H1 (cell line): Measurements from ENCODE around the gene PRDX5. TPM values are rescaled to one million over a fixed set of nuclear protein-coding genes. Genes with fewer than 3 reads are reported as not detected.

Experiments used
- CTCF ChIA-PET: fragments of 300-600 bp; sonication (Branson Sonifier 250); formaldehyde crosslinking; loops from one replicate; lab custom pipeline; 2021; ENCODE audit not compliant: partially characterized antibody; lab: Charles Lee
- POLR2A ChIA-PET: fragments of 300-600 bp; sonication (Branson Sonifier 250); formaldehyde crosslinking; loops from one replicate; lab custom pipeline; 2021; ENCODE audit warnings: inconsistent platforms; ENCODE audit not compliant: partially characterized antibody; lab: Charles Lee
- DNase-seq, 2 experiments: peaks; one replicate each; pipeline versions ENCODE4 v3.0.0 to v3.0.0-alpha.2; 2010 to 2022; ENCODE audit warnings: low spot score in 2 of 2, low read depth in 1 of 2, mixed read lengths in 1 of 2
- FAIRE-seq: peaks from 2 replicates; lab custom pipeline; 2011; peaks lifted over from hg19 to GRCh38; lab: Jason Lieb, UNC
- H2AFZ ChIP-seq: 2 replicates; pipeline ENCODE4 v1.8.1; 2012; ENCODE audit warnings: low read length, inconsistent platforms
- H2AK5ac ChIP-seq: 2 replicates; pipeline ENCODE4 v1.6.1; 2013; ENCODE audit warnings: low read depth, low read length
- H2BK120ac ChIP-seq: replicated peaks from 2 replicates; pipeline ENCODE3; 2013; ENCODE audit warnings: low read depth, low read length, inconsistent platforms
- H2BK12ac ChIP-seq: 2 replicates; pipeline ENCODE4 v1.6.1; 2013; ENCODE audit warnings: low read depth, low read length
- H2BK15ac ChIP-seq: 2 replicates; pipeline ENCODE4 v1.6.1; 2013; ENCODE audit warnings: low read length
- H2BK20ac ChIP-seq: 2 replicates; pipeline ENCODE4 v1.6.1; 2013; ENCODE audit warnings: low read length
- H2BK5ac ChIP-seq: 2 replicates; pipeline ENCODE4 v1.6.1; 2013; ENCODE audit warnings: low read depth, low read length
- H3K14ac ChIP-seq: 2 replicates; pipeline ENCODE4 v1.6.1; 2013; ENCODE audit warnings: inconsistent platforms; ENCODE audit not compliant: insufficient read length
- H3K18ac ChIP-seq: 2 replicates; pipeline ENCODE4 v1.6.1; 2013; ENCODE audit warnings: low read length; ENCODE audit errors: extremely low read depth
- H3K23ac ChIP-seq: 2 replicates; pipeline ENCODE4 v1.6.1; 2013; ENCODE audit warnings: inconsistent platforms; ENCODE audit not compliant: insufficient read length
- H3K23me2 ChIP-seq: 2 replicates; pipeline ENCODE4 v1.6.1; 2013; ENCODE audit warnings: low read depth, low read length
- H3K27ac ChIP-seq: 2 replicates; pipeline ENCODE4 v1.6.1; 2011; ENCODE audit warnings: low read depth, low read length, inconsistent platforms
- H3K27me3 ChIP-seq, 4 experiments: replicated peaks in 1 of 4; 1 replicate in 1 of 4; 2 replicates in 3 of 4; pipeline versions ENCODE4 v1.6.1 to v1.8.1; 2011 to 2013; ENCODE audit warnings: low read length in 3 of 4, mild to moderate bottlenecking in 3 of 4, inconsistent platforms in 2 of 4, mixed read lengths in 2 of 4, moderate library complexity in 1 of 4; ENCODE audit not compliant: control insufficient read depth in 3 of 4, insufficient read depth in 3 of 4; ENCODE audit errors: extremely low read depth in 1 of 4
- H3K36me3 ChIP-seq, 4 experiments: 2 replicates each; pipeline versions ENCODE4 v1.6.1 to v1.8.1; 2011 to 2013; ENCODE audit warnings: mild to moderate bottlenecking in 4 of 4, low read length in 3 of 4, moderate library complexity in 2 of 4, control low read depth in 1 of 4, inconsistent platforms in 1 of 4; ENCODE audit not compliant: insufficient read depth in 4 of 4, control insufficient read depth in 2 of 4
- H3K4ac ChIP-seq: replicated peaks from 2 replicates; pipeline ENCODE3; 2013; ENCODE audit warnings: low read length, low read depth, mixed read lengths, inconsistent platforms; ENCODE audit not compliant: insufficient read length
- H3K4me1 ChIP-seq, 4 experiments: replicated peaks in 1 of 4; 1 replicate in 1 of 4; 2 replicates in 3 of 4; pipeline versions ENCODE4 v1.6.1 to v1.8.1; 2011 to 2013; ENCODE audit warnings: low read length in 3 of 4, inconsistent platforms in 2 of 4, mixed read lengths in 1 of 4; ENCODE audit not compliant: insufficient read depth in 4 of 4, control insufficient read depth in 3 of 4
- H3K4me2 ChIP-seq, 2 experiments: 2 replicates each; pipeline versions ENCODE4 v1.6.1 to v1.8.1; 2011 to 2013; ENCODE audit warnings: low read depth in 2 of 2, low read length in 2 of 2, control low read depth in 1 of 2, inconsistent platforms in 1 of 2, mild to moderate bottlenecking in 1 of 2; ENCODE audit not compliant: insufficient read depth in 1 of 2
- H3K4me3 ChIP-seq, 4 experiments: fragments of 200-600, 300-600 bp in 1 of 4; sonication (generic), shearing (Covaris generic), sonication (Bioruptor Twin) in 1 of 4; 2 replicates each; pipeline versions ENCODE4 v1.5.1 to v1.8.1; 2011 to 2016; ENCODE audit warnings: low read length in 4 of 4, low read depth in 3 of 4, control low read depth in 2 of 4, inconsistent platforms in 2 of 4, mild to moderate bottlenecking in 2 of 4, mixed read lengths in 1 of 4, moderate library complexity in 1 of 4; ENCODE audit not compliant: insufficient read depth in 2 of 4; ENCODE audit errors: extremely low read depth in 1 of 4
- H3K56ac ChIP-seq: replicated peaks from 2 replicates; pipeline ENCODE3; 2013; ENCODE audit warnings: low read depth, mild to moderate bottlenecking, mixed read lengths, low read length, inconsistent platforms; ENCODE audit not compliant: insufficient read length
- H3K79me1 ChIP-seq: 2 replicates; pipeline ENCODE4 v1.6.1; 2013; ENCODE audit warnings: low read depth, low read length, control low read depth
- H3K79me2 ChIP-seq, 2 experiments: 2 replicates each; pipeline versions ENCODE4 v1.6.1 to v1.8.1; 2012 to 2013; ENCODE audit warnings: low read length in 2 of 2, mild to moderate bottlenecking in 2 of 2, inconsistent platforms in 1 of 2; ENCODE audit not compliant: insufficient read depth in 2 of 2, control insufficient read depth in 1 of 2
- H3K9ac ChIP-seq, 4 experiments: replicated peaks in 1 of 4; 1 replicate in 1 of 4; 2 replicates in 3 of 4; pipeline versions ENCODE4 v1.6.1 to v1.8.1; 2011 to 2013; ENCODE audit warnings: low read depth in 3 of 4, low read length in 3 of 4, control low read depth in 2 of 4, mild to moderate bottlenecking in 2 of 4, moderate library complexity in 2 of 4, inconsistent platforms in 1 of 4; ENCODE audit errors: extremely low read depth in 1 of 4
- H3K9me3 ChIP-seq, 2 experiments: 2 replicates each; pipeline versions ENCODE4 v1.6.1 to v1.8.1; 2012 to 2013; ENCODE audit warnings: mild to moderate bottlenecking in 2 of 2, moderate library complexity in 2 of 2, control low read depth in 1 of 2, inconsistent platforms in 1 of 2, low read depth in 1 of 2, low read length in 1 of 2, mixed read lengths in 1 of 2; ENCODE audit not compliant: insufficient read depth in 2 of 2
- H4K20me1 ChIP-seq, 2 experiments: replicated peaks in 1 of 2; 2 replicates each; pipeline versions ENCODE3 to v1.8.1; 2011 to 2013; ENCODE audit warnings: inconsistent platforms in 2 of 2, low read length in 2 of 2, mild to moderate bottlenecking in 1 of 2; ENCODE audit not compliant: insufficient read depth in 2 of 2, control insufficient read depth in 1 of 2
- H4K5ac ChIP-seq: 2 replicates; pipeline ENCODE4 v1.6.1; 2013; ENCODE audit warnings: low read length, low read depth, mixed read lengths, inconsistent platforms; ENCODE audit not compliant: insufficient read length
- H4K8ac ChIP-seq: 2 replicates; pipeline ENCODE4 v1.8.0; 2013; ENCODE audit warnings: mild to moderate bottlenecking, moderate library complexity, low read length, inconsistent platforms; ENCODE audit not compliant: insufficient read depth; ENCODE audit errors: extremely low read depth
- H4K91ac ChIP-seq: replicated peaks from 2 replicates; pipeline ENCODE3; 2013; ENCODE audit warnings: low read length, mixed read lengths, inconsistent platforms; ENCODE audit not compliant: insufficient read length
- HDAC2 ChIP-seq, 2 experiments: fragments of 300-600 bp in 1 of 2; sonication (generic) in 1 of 2; IDR thresholded peaks; 2 replicates each; pipeline ENCODE4 v1.6.1; 2011 to 2012; ENCODE audit warnings: low read depth in 2 of 2, low read length in 2 of 2, mild to moderate bottlenecking in 2 of 2, moderate library complexity in 2 of 2, borderline replicate concordance in 1 of 2, inconsistent platforms in 1 of 2
- HDAC6 ChIP-seq: IDR thresholded peaks from one replicate; pipeline ENCODE4 v1.7.1; 2012; ENCODE audit warnings: low read depth, mild to moderate bottlenecking, inconsistent platforms, low read length, moderate library complexity
- POLR2A ChIP-seq, 2 experiments: IDR thresholded peaks; 1 replicate in 1 of 2; 2 replicates in 1 of 2; pipeline ENCODE4 v1.6.1; 2011; ENCODE audit warnings: low read depth in 2 of 2, low read length in 2 of 2, mild to moderate bottlenecking in 2 of 2; ENCODE audit errors: control extremely low read depth in 1 of 2
- POLR2AphosphoS5 ChIP-seq: IDR thresholded peaks from 2 replicates; pipeline ENCODE4 v1.6.1; 2011; ENCODE audit warnings: low read depth, low read length
- SIN3A ChIP-seq, 2 experiments: IDR thresholded peaks in 1 of 2; conservative IDR thresholded peaks in 1 of 2; 2 replicates each; pipeline ENCODE4 v1.6.1; 2011 to 2012; ENCODE audit warnings: low read length in 2 of 2, improper control_type of control experiment in 1 of 2, low read depth in 1 of 2, mild to moderate bottlenecking in 1 of 2
- whole genome bisulfite sequencing, 2 experiments: shearing (Covaris generic) in 1 of 2; methylation state at CpG; one replicate each; pipeline versions ENCODE4 v1.1.6 to v1.1.7; 2013 to 2015; ENCODE audit warnings: low lambda C conversion rate in 2 of 2, mixed read lengths in 2 of 2, inconsistent platforms in 1 of 2, low coverage in 1 of 2, missing lambda C conversion rate in 1 of 2; ENCODE audit not compliant: insufficient replicate concordance in 2 of 2, insufficient coverage in 1 of 2, insufficient read length in 1 of 2; ENCODE audit errors: extremely low coverage in 1 of 2, missing lambda C conversion rate in 1 of 2; 5-methylcytosine and 5-hydroxymethylcytosine counted together
- polyA plus RNA-seq, 7 experiments: library from polyadenylated mRNA; depleted of rRNA in 3 of 7; stranded (reverse) in 5 of 7; unstranded in 2 of 7; fragments of >200 nt in 5 of 7; fragments of 200-250 nt in 2 of 7; gene quantifications; 1 replicate in 5 of 7; 2 replicates in 1 of 7; 4 replicates in 1 of 7; pipeline versions ENCODE4 v1.2.1 to v1.2.3, GENCODE V29; 2011 to 2013; ENCODE audit warnings: missing spikeins in 2 of 7, mixed read lengths in 2 of 7
- total RNA-seq: library from RNA; stranded (reverse); fragmentation: NEBNext Ultra II Directional; extraction: Animal tissue kit (Norgen Biotek cat#: 25700); gene quantifications from 2 replicates; pipeline ENCODE4 v1.2.1, GENCODE V29; 2021
- TF ChIP-seq, protein P1 (sequence below): IDR thresholded peaks from 2 replicates; pipeline ENCODE4 v1.6.1; 2012; ENCODE audit warnings: inconsistent platforms
- TF ChIP-seq, protein P2 (sequence below): IDR thresholded peaks from 2 replicates; pipeline ENCODE4 v1.6.1; 2012; ENCODE audit warnings: inconsistent platforms

The PRDX5 gene
- total and polyA plus RNA-seq, 2 of the 8 experiments (the other 6 are each of a cell fraction or from before 2014, with no cell fraction given) = 201 to 582 TPM

DNA sequence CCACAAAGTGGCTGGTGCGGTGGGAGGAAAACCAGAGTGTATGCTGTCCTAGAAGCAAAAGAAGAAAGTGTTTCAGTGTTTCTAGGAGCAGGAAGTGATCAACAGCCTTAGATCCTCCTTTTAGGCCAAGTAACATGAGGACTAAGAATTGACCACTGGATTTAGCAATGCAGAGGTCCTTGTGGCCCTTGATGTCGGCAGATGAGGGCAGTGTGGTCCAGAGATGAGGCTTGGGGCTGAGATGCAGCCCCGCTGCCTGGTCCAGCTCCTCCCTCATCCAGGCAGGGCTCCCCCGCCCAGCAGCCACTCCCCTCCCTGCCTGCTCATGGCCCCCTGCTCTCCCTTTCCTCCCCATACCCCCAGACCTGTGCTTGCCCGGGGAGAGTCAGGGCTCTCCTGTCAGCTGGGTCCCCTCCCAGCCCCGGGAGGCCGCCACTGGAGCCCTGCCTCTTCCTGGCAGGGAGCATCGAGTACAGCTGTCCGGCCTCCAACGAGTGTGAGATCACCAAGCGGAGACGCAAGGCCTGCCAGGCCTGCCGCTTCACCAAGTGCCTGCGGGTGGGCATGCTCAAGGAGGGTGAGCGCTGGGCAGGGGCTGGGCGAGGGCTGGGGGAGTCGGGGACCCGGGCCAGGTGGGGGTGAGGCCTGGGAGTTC, 4.3 kb upstream of the PRDX5 start:
- H3K23me2 ChIP-seq = peaks cover 2% of the 10 kb centered on the region; the same call in 1 of the 2 replicates
- TF ChIP-seq POLR2AphosphoS5 (no peak), POLR2A (IDR thresholded peaks at IDR 0.05; ENCODE audit: control extremely low read depth in 1 of 2, low read depth in 2 of 2, low read length in 2 of 2) (no peak), SIN3A (conservative IDR thresholded peaks at IDR 0.05 in 1 of 2, IDR thresholded peaks at IDR 0.05 in 1 of 2; ENCODE audit: low read depth in 1 of 2, low read length in 2 of 2) (no peak), HDAC6 (no peak), HDAC2 (IDR thresholded peaks at IDR 0.05; ENCODE audit: borderline replicate concordance in 1 of 2, low read depth in 2 of 2, low read length in 2 of 2) (no peak)
- TF ChIP-seq, protein P1, sequence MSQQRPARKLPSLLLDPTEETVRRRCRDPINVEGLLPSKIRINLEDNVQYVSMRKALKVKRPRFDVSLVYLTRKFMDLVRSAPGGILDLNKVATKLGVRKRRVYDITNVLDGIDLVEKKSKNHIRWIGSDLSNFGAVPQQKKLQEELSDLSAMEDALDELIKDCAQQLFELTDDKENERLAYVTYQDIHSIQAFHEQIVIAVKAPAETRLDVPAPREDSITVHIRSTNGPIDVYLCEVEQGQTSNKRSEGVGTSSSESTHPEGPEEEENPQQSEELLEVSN = no peak
- TF ChIP-seq, protein P2, sequence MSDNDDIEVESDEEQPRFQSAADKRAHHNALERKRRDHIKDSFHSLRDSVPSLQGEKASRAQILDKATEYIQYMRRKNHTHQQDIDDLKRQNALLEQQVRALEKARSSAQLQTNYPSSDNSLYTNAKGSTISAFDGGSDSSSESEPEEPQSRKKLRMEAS = no peak

More for the DNA sequence above, 4.3 kb upstream of the PRDX5 start:
- H2BK5ac ChIP-seq = no peak overlapping the region
- no peak overlapping the region for H3K4me3 ChIP-seq
- H3K14ac ChIP-seq = no peak overlapping the region
- H4K20me1 ChIP-seq = peaks cover 0 to 3% of the 10 kb centered on the region in 2 experiments
- H2AFZ ChIP-seq = no peak overlapping the region
- H3K9me3 ChIP-seq = no peaks in the 10 kb centered on the region
- H2BK120ac ChIP-seq = no peak overlapping the region
- no peaks in the 10 kb centered on the region for H3K27me3 ChIP-seq
- no peak overlapping the region for H2AK5ac ChIP-seq
- peaks cover 0 to 12% of the 10 kb centered on the region in 2 experiments; a peak in 2 of 4 replicates for H3K79me2 ChIP-seq
- no peak overlapping the region for H3K56ac ChIP-seq
- H3K4me2 ChIP-seq = no peak overlapping the region
- POLR2A ChIA-PET = interaction anchor here (0.5 to 6.6 kb wide), 9 partner anchors 9 to 66 kb away, joined by 3 to 61 read pairs (median 3); no protein-coding TSS in a partner anchor
- 98% methylated on average over 15 of the region's 18 CpGs; no CpG with 5 or more reads in 1 of the 2 experiments for WGBS, 2 experiments
- H4K5ac ChIP-seq = no peak overlapping the region
- peaks cover 0 to 5% (median 2%) of the 10 kb centered on the region in 4 experiments; a peak in 4 of 7 replicates for H3K4me1 ChIP-seq
- no peak overlapping the region for H3K18ac ChIP-seq
- CTCF ChIA-PET = interaction anchor here (1.1 to 20.8 kb wide), 6 partner anchors 10 to 337 kb away, joined by 3 to 614 read pairs (median 6); partner anchors contain the start of gene CCDC88B
- H3K23ac ChIP-seq = no peak overlapping the region
- H2BK15ac ChIP-seq = no peak overlapping the region
- no peak overlapping the region for H2BK12ac ChIP-seq
- DNase-seq (no peak), FAIRE-seq (no peak)
- H3K36me3 ChIP-seq = peaks cover 0 to 16% (median 10%) of the 10 kb centered on the region in 4 experiments; a peak in 7 of 8 replicates
- no peak overlapping the region for H3K27ac ChIP-seq
- H3K79me1 ChIP-seq = peaks cover 5% of the 10 kb centered on the region; the same call in 1 of the 2 replicates
- no peak overlapping the region for H4K8ac ChIP-seq
- no peak overlapping the region for H2BK20ac ChIP-seq
- H3K9ac ChIP-seq = no peak overlapping the region
- no peak overlapping the region for H3K4ac ChIP-seq
- no peak overlapping the region for H4K91ac ChIP-seq
